K562 (cell line): ENCODE data around the gene IPO11. TPM values are rescaled to one million over a fixed set of nuclear protein-coding genes. Genes with fewer than 3 reads are reported as not detected.

Experiments used
- ELF2 ChIP-seq: fragments of 250-450 bp; sonication (Bioruptor Pico); IDR thresholded peaks from 2 replicates; pipeline ENCODE4 v1.5.0; 2021; ENCODE audit warnings: mild to moderate bottlenecking
- ELF4 ChIP-seq: fragments of 450-650 bp; formaldehyde crosslinking; IDR thresholded peaks from 2 replicates; pipeline ENCODE4 v1.4.0; 2022; ENCODE audit warnings: missing genetic modification characterization
- SREBF1 ChIP-seq: fragments of 150-350 bp; IDR thresholded peaks from 2 replicates; pipeline ENCODE4 v1.6.1; 2014; ENCODE audit warnings: antibody characterized with exemption, low read depth, low read length, borderline replicate concordance
- SRSF1 ChIP-seq: fragments of 200-400 bp; formaldehyde crosslinking; IDR thresholded peaks from 2 replicates; pipeline ENCODE4 v1.6.1; 2017; ENCODE audit warnings: mild to moderate bottlenecking, low read depth, low read length, moderate library complexity
- ZKSCAN3 ChIP-seq: fragments of 250-450 bp; sonication (Bioruptor Pico); IDR thresholded peaks from 2 replicates; pipeline ENCODE4 v1.4.0; 2020
- ZNF124 ChIP-seq: sonication (generic); formaldehyde crosslinking; IDR thresholded peaks from 2 replicates; pipeline ENCODE4 v1.8.1; 2022; ENCODE audit warnings: missing genetic modification reagents
- polyA plus RNA-seq, 8 experiments: library from polyadenylated mRNA; depleted of rRNA in 4 of 8; stranded (reverse) in 5 of 8; unstranded in 3 of 8; fragments of >200 nt; fragmentation: Nextera tagmentation in 2 of 8; fragmentation: Illumina TruSeq in 1 of 8; extraction: Ambion mirVana in 2 of 8; extraction: Trizol in 1 of 8; gene quantifications; 2 replicates each; pipeline versions ENCODE4 v1.2.1 to v1.2.3, GENCODE V29; 2011 to 2014; ENCODE audit warnings: inconsistent platforms in 1 of 8, missing spikeins in 1 of 8
- total RNA-seq, 7 experiments: library from RNA; depleted of rRNA in 6 of 7; stranded (reverse); fragments of >200 nt in 6 of 7; fragmentation: Illumina TruSeq in 2 of 7; extraction: Trizol in 2 of 7; gene quantifications; 2 replicates each; pipeline versions ENCODE4 v1.2.1 to v1.2.3, GENCODE V29; 2011 to 2021; ENCODE audit warnings: low replicate concordance in 1 of 7
- TF ChIP-seq, protein P1 (sequence below), 2 experiments: IDR thresholded peaks; 2 replicates each; pipeline ENCODE4 v1.6.1; 2011; ENCODE audit warnings: borderline replicate concordance in 1 of 2, control low read depth in 1 of 2, low read depth in 1 of 2, low read length in 1 of 2, mild to moderate bottlenecking in 1 of 2, mixed read lengths in 1 of 2, moderate library complexity in 1 of 2; ENCODE audit not compliant: insufficient read depth in 1 of 2, insufficient read length in 1 of 2, poor library complexity in 1 of 2, severe bottlenecking in 1 of 2; ENCODE audit errors: extremely low read depth in 1 of 2
- TF ChIP-seq, protein P2 (sequence below): fragments of 250-450 bp; sonication (Bioruptor Pico); IDR thresholded peaks from 2 replicates; pipeline ENCODE4 v1.8.0; 2021; ENCODE audit warnings: moderate library complexity, mild to moderate bottlenecking, inconsistent platforms
- TF ChIP-seq, protein P3 (sequence below): fragments of 250-450 bp; sonication (Bioruptor Pico); IDR thresholded peaks from 2 replicates; pipeline ENCODE4 v1.6.1; 2021; ENCODE audit warnings: mild to moderate bottlenecking
- TF ChIP-seq, protein P4 (sequence below): IDR thresholded peaks from 2 replicates; pipeline ENCODE4 v1.6.1; 2012; ENCODE audit warnings: low read depth, low read length, improper control_type of control experiment, borderline replicate concordance
- TF ChIP-seq, protein P5 (sequence below), 3 experiments: IDR thresholded peaks in 2 of 3; conservative IDR thresholded peaks in 1 of 3; 2 replicates each; pipeline ENCODE4 v1.5.1; 2011 to 2012; ENCODE audit warnings: low read length in 3 of 3, mild to moderate bottlenecking in 3 of 3, control low read depth in 2 of 3, improper control_type of control experiment in 1 of 3, inconsistent platforms in 1 of 3, low read depth in 1 of 3, mixed read lengths in 1 of 3, moderate library complexity in 1 of 3; ENCODE audit not compliant: insufficient read depth in 2 of 3

Gene IPO11
- total and polyA plus RNA-seq, 9 of the 15 experiments (the other 6 are each of a cell fraction or from before 2014, with no cell fraction given) = 38.7 to 96.0 (median 70.9) TPM

DNA sequence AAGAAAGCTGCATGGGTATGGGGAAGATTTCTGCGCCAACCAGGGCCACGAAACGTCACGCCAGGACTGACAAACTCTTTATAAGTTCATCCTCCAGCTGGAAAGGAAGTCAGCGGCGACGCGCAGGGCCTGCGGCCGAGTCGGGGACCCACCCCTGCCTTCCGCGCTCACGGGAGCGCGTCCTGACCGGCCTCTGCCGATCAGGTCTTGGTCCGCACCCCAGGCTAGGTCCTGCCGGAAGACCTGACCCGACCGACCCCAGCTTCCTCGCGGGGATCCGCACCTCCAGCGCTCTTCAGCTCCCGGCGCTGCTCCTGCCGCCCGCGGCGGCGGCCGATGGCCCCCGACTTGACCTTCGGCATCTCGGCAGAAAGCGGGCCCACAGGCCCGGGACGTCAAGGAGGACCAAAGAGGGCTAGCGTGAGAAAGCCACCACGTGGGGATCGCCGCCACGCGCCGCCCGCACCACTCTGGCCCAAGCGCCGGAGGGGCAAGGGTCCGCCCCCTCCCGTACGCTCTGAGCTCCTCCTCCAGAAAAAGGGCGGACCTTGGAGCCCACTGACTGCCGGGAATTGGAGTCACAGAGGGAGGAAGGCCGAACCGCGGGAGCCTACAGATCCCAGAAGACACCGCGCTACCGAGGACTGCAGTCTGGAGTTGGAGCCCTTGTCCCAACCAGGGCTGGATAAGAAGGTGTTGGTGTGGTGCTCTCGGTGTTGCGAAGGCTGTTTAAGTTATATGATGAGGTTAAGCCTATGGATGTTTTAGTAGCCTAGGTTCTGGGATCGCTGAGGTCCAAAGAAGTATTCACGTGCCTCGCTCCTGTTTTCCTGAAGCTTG, 8.9 kb upstream of the IPO11 start, which contains the start of gene DIMT1 (continued):
- TF ChIP-seq, protein P1, sequence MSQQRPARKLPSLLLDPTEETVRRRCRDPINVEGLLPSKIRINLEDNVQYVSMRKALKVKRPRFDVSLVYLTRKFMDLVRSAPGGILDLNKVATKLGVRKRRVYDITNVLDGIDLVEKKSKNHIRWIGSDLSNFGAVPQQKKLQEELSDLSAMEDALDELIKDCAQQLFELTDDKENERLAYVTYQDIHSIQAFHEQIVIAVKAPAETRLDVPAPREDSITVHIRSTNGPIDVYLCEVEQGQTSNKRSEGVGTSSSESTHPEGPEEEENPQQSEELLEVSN (IDR thresholded peaks at IDR 0.05; ENCODE audit: borderline replicate concordance in 1 of 2, extremely low read depth in 1 of 2, insufficient read depth in 1 of 2, insufficient read length in 1 of 2, low read depth in 1 of 2, low read length in 1 of 2, poor library complexity in 1 of 2, severe bottlenecking in 1 of 2) = peak; percentile 75 to 88
- TF ChIP-seq ZKSCAN3 (CRISPR knock-in tag) (no peak), SRSF1 (0 out of 2 replicates have a peak, but pooled peaks have one; percentile 59), ELF2 (no peak), ELF4 (CRISPR knock-in tag) (no peak), SREBF1 (no peak), ZNF124 (no peak)
- TF ChIP-seq, protein P2, sequence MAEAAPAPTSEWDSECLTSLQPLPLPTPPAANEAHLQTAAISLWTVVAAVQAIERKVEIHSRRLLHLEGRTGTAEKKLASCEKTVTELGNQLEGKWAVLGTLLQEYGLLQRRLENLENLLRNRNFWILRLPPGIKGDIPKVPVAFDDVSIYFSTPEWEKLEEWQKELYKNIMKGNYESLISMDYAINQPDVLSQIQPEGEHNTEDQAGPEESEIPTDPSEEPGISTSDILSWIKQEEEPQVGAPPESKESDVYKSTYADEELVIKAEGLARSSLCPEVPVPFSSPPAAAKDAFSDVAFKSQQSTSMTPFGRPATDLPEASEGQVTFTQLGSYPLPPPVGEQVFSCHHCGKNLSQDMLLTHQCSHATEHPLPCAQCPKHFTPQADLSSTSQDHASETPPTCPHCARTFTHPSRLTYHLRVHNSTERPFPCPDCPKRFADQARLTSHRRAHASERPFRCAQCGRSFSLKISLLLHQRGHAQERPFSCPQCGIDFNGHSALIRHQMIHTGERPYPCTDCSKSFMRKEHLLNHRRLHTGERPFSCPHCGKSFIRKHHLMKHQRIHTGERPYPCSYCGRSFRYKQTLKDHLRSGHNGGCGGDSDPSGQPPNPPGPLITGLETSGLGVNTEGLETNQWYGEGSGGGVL (CRISPR knock-in tag) = no peak
- TF ChIP-seq, protein P3, sequence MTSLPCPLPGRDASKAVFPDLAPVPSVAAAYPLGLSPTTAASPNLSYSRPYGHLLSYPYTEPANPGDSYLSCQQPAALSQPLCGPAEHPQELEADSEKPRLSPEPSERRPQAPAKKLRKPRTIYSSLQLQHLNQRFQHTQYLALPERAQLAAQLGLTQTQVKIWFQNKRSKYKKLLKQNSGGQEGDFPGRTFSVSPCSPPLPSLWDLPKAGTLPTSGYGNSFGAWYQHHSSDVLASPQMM (CRISPR knock-in tag) = no peak
- TF ChIP-seq, protein P4, sequence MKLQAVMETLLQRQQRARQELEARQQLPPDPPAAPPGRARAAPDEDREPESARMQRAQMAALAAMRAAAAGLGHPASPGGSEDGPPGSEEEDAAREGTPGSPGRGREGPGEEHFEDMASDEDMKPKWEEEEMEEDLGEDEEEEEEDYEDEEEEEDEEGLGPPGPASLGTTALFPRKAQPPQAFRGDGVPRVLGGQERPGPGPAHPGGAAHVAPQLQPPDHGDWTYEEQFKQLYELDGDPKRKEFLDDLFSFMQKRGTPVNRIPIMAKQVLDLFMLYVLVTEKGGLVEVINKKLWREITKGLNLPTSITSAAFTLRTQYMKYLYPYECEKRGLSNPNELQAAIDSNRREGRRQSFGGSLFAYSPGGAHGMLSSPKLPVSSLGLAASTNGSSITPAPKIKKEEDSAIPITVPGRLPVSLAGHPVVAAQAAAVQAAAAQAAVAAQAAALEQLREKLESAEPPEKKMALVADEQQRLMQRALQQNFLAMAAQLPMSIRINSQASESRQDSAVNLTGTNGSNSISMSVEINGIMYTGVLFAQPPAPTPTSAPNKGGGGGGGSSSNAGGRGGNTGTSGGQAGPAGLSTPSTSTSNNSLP = no peak
- TF ChIP-seq, protein P5, sequence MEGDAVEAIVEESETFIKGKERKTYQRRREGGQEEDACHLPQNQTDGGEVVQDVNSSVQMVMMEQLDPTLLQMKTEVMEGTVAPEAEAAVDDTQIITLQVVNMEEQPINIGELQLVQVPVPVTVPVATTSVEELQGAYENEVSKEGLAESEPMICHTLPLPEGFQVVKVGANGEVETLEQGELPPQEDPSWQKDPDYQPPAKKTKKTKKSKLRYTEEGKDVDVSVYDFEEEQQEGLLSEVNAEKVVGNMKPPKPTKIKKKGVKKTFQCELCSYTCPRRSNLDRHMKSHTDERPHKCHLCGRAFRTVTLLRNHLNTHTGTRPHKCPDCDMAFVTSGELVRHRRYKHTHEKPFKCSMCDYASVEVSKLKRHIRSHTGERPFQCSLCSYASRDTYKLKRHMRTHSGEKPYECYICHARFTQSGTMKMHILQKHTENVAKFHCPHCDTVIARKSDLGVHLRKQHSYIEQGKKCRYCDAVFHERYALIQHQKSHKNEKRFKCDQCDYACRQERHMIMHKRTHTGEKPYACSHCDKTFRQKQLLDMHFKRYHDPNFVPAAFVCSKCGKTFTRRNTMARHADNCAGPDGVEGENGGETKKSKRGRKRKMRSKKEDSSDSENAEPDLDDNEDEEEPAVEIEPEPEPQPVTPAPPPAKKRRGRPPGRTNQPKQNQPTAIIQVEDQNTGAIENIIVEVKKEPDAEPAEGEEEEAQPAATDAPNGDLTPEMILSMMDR (IDR thresholded peaks at IDR 0.05 in 2 of 3, conservative IDR thresholded peaks at IDR 0.05 in 1 of 3; ENCODE audit: insufficient read depth in 2 of 3, low read depth in 1 of 3, low read length in 3 of 3) = no peak
